Psoas muscle (tissue), 8 donors: ENCODE results near the gene SHOX. TPM values are rescaled to one million over a fixed set of nuclear protein-coding genes. Genes with fewer than 3 reads are reported as not detected.

Experiments
- ATAC-seq, 4 donors: fragments of 200-7000 bp; cut with Tn5 transposase; one replicate each; pipeline ENCODE4 v1.9.1; 2020; ENCODE audit warnings: moderate library complexity in 3 of 4, mild to moderate bottlenecking in 2 of 4
- DNase-seq, 2 donors: peaks; one replicate each; pipeline ENCODE4 v3.0.0-alpha.2; 2020
- H3K27ac ChIP-seq: fragments of 200-600 bp; one replicate; pipeline ENCODE4 v1.8.0; 2022
- H3K27me3 ChIP-seq, 3 donors: fragments of 200-600 bp in 1 of 3; one replicate each; pipeline versions ENCODE4 v1.6.1 to v1.8.0; 2013 to 2022; ENCODE audit warnings: low read length in 2 of 3, mild to moderate bottlenecking in 2 of 3, moderate library complexity in 1 of 3; ENCODE audit not compliant: insufficient read depth in 3 of 3
- H3K36me3 ChIP-seq, 2 donors: fragments of 200-600 bp in 1 of 2; one replicate each; pipeline versions ENCODE4 v1.6.1 to v1.8.0; 2013 to 2022; ENCODE audit warnings: low read depth in 1 of 2, mild to moderate bottlenecking in 1 of 2, moderate library complexity in 1 of 2; ENCODE audit not compliant: insufficient read depth in 1 of 2
- H3K4me1 ChIP-seq: fragments of 200-600 bp; one replicate; pipeline ENCODE4 v1.8.0; 2022
- H3K4me3 ChIP-seq: fragments of 200-600 bp; one replicate; pipeline ENCODE4 v1.8.0; 2022; ENCODE audit warnings: mild to moderate bottlenecking
- H3K9me3 ChIP-seq: fragments of 200-600 bp; one replicate; pipeline ENCODE4 v1.8.0; 2022
- WGBS, 3 donors: extraction: QIAGEN DNeasy Blood & Tissue Kit; methylation state at CpG; one replicate each; pipeline versions ENCODE4 v1.1.6 to v1.1.7; 2013; 5-methylcytosine and 5-hydroxymethylcytosine counted together
- intact Hi-C, 2 donors: fragments of 100-400 bp; cut with DNase I; formaldehyde crosslinking; loops; one replicate each; pipeline versions ENCODE4 v1.11.0 to v1.14.2; 2022
- polyA plus RNA-seq, 3 donors: library from polyadenylated mRNA; stranded (reverse); fragments of 200-250 nt; gene quantifications; one replicate each; pipeline ENCODE4 v1.2.3, GENCODE V29; 2013
- total RNA-seq, 4 donors: library from RNA; stranded (reverse); fragmentation: NEBNext Ultra II Directional in 2 of 4; extraction: Animal tissue kit (Norgen Biotek cat#: 25700) in 2 of 4; gene quantifications; one replicate each; pipeline versions ENCODE4 v1.2.1 to v1.2.4, GENCODE V29; 2021 to 2023
- TF ChIP-seq, protein P1 (sequence below): fragments of 200-600 bp; IDR thresholded peaks from one replicate; pipeline ENCODE4 v1.8.0; 2022; ENCODE audit warnings: antibody characterized with exemption
- donor health status: healthy with polysubstance abuse.
- donor health status: DM: no; HTN: no; CAD: no; lungs with moderate emphysema.
- donor health status: Bipolar disorder and iron deficiency.
- donor health status: healthy.
- donor health status: DM: yes; HTN: yes; CAD: no.
- donor health status: DM: no; HTN: no; CAD: no.
- donor health status: DM: no; HTN: no; CAD: no.
- donor health status: DM: yes; HTN: yes; CAD: no.

Gene SHOX
- total and polyA plus RNA-seq, 7 donors: under 0.01 to 0.03 TPM; not detected in 5

- ATAC-seq (no peak), DNase-seq (no peak)
- WGBS, 3 donors: 21 to 36% (median 34%) methylated on average over 15 of the region's 15 CpGs
- Histone ChIP-seq H3K36me3 (no peaks in the 10 kb centered on the region), H3K9me3 (no peaks in the 10 kb centered on the region), H3K4me3 (no peak overlapping the region), H3K4me1 (no peaks in the 10 kb centered on the region), H3K27me3 (no peaks in the 10 kb centered on the region), H3K27ac (no peak overlapping the region)
- TF ChIP-seq, protein P1, sequence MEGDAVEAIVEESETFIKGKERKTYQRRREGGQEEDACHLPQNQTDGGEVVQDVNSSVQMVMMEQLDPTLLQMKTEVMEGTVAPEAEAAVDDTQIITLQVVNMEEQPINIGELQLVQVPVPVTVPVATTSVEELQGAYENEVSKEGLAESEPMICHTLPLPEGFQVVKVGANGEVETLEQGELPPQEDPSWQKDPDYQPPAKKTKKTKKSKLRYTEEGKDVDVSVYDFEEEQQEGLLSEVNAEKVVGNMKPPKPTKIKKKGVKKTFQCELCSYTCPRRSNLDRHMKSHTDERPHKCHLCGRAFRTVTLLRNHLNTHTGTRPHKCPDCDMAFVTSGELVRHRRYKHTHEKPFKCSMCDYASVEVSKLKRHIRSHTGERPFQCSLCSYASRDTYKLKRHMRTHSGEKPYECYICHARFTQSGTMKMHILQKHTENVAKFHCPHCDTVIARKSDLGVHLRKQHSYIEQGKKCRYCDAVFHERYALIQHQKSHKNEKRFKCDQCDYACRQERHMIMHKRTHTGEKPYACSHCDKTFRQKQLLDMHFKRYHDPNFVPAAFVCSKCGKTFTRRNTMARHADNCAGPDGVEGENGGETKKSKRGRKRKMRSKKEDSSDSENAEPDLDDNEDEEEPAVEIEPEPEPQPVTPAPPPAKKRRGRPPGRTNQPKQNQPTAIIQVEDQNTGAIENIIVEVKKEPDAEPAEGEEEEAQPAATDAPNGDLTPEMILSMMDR: no peak
- intact Hi-C loops: no loop called here
Measured at GRCh38 chrX:675955-676295, 45.3 kb downstream of the SHOX start.

DNA sequence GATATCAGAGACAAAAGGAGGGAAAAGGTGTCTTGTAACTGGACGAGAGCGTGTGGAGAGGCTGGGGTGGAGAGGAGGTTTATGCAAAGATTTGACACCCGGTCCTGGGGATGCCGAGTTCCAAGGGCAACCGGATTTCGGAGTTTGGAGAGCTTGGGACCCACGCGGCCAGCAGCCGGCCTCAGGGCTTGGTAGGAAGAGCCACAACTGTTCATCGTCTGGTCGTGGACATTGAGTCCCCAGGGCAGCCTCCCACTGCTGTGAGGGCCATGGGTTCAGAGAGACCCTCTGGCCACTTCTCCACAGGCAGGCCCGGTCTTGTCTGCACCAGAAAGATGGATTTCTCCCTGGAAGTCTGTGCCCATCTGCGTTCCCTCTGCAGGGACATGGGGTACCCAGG is 46.8 kb downstream of the SHOX start:
- Histone ChIP-seq H3K9me3 (no peaks in the 10 kb centered on the region), H3K36me3 (no peaks in the 10 kb centered on the region), H3K27me3 (no peaks in the 10 kb centered on the region), H3K27ac (no peak overlapping the region), H3K4me1 (no peaks in the 10 kb centered on the region), H3K4me3 (no peak overlapping the region)
- DNase-seq (no peak), ATAC-seq (no peak)
- intact Hi-C loops: no loop called here
- 83 to 90% (median 85%) methylated on average over 12 to 13 of the region's 13 CpGs for WGBS, 3 donors
- TF ChIP-seq, protein P1: no peak

GRCh38 chrX:679291-679979 is 48.8 kb downstream of the SHOX start:
- 55 to 59% (median 59%) methylated on average over 39 of the region's 39 CpGs for WGBS, 3 donors
- no peaks in the 10 kb centered on the region for H3K27me3 ChIP-seq
- no peak overlapping the region for H3K4me3 ChIP-seq
- H3K36me3 ChIP-seq: no peaks in the 10 kb centered on the region
- H3K9me3 ChIP-seq: no peaks in the 10 kb centered on the region
- intact Hi-C loops: no loop called here
- ATAC-seq (no peak), DNase-seq (no peak)
- H3K4me1 ChIP-seq: no peaks in the 10 kb centered on the region
- TF ChIP-seq, protein P1: no peak
- H3K27ac ChIP-seq: no peak overlapping the region

GRCh38 chrX:680062-680461 is 49.5 kb downstream of the SHOX start:
- no peaks in the 10 kb centered on the region for H3K4me1 ChIP-seq
- no peaks in the 10 kb centered on the region for H3K36me3 ChIP-seq
- ATAC-seq: no peak
- intact Hi-C loops: no loop called here
- TF ChIP-seq, protein P1: no peak
- H3K27me3 ChIP-seq: no peaks in the 10 kb centered on the region
- 93 to 96% (median 94%) methylated on average over 14 of the region's 14 CpGs for WGBS, 3 donors
- no peak overlapping the region for H3K27ac ChIP-seq
- no peak overlapping the region for H3K4me3 ChIP-seq
- H3K9me3 ChIP-seq: no peaks in the 10 kb centered on the region
- no peak for DNase-seq

- no peak for DNase-seq
- Histone ChIP-seq H3K27ac (no peak overlapping the region), H3K4me3 (no peak overlapping the region), H3K36me3 (no peaks in the 10 kb centered on the region), H3K27me3 (no peaks in the 10 kb centered on the region), H3K4me1 (no peaks in the 10 kb centered on the region), H3K9me3 (no peaks in the 10 kb centered on the region)
- intact Hi-C loops: no loop called here
- no peak for ATAC-seq
- TF ChIP-seq, protein P1: no peak
- WGBS, 3 donors: 88 to 91% (median 89%) methylated on average over 3 of the region's 3 CpGs
Measured at GRCh38 chrX:681989-682388, 51.4 kb downstream of the SHOX start.
